Panc1 (cell line): ENCODE measurements around the gene DOCK8. TPM values are rescaled to one million over a fixed set of nuclear protein-coding genes. Genes with fewer than 3 reads are reported as not detected.

ENCODE experiments used
- ATAC-seq: fragments of 200-7000 bp; cut with Tn5 transposase; 2 replicates; pipeline ENCODE4 v1.9.1; 2020; ENCODE audit warnings: mild to moderate bottlenecking, moderate library complexity
- BruUV-seq: library from RNA; stranded (reverse); fragments of 400-500 nt; replicated peaks from 2 replicates; lab custom pipeline; 2021; lab: Mats Ljungman, UMichigan
- CTCF ChIA-PET: fragments of 300-600 bp; sonication (Branson Sonifier 250); formaldehyde crosslinking; loops from one replicate; lab custom pipeline; 2022; ENCODE audit warnings: antibody characterized with exemption; lab: Charles Lee
- POLR2A ChIA-PET: fragments of 300-600 bp; sonication (Branson Sonifier 250); formaldehyde crosslinking; loops from one replicate; lab custom pipeline; 2022; ENCODE audit warnings: antibody characterized with exemption; lab: Charles Lee
- DNase-seq: peaks from one replicate; pipeline ENCODE4 v3.0.0-alpha.2; 2010; ENCODE audit warnings: low read depth, low spot score
- H3K27ac ChIP-seq: 2 replicates; pipeline ENCODE4 v1.5.1; 2011; ENCODE audit warnings: mild to moderate bottlenecking, low read length, inconsistent platforms
- H3K27me3 ChIP-seq: fragments of 200-500 bp; sonication (Bioruptor generic); 2 replicates; pipeline ENCODE4 v1.6.0; 2014; ENCODE audit warnings: low read length, inconsistent platforms; ENCODE audit not compliant: control insufficient read depth, insufficient read depth
- H3K36me3 ChIP-seq: fragments of 200-500 bp; sonication (Bioruptor generic); 2 replicates; pipeline ENCODE4 v1.5.1; 2014; ENCODE audit warnings: inconsistent platforms, mild to moderate bottlenecking, low read length, moderate library complexity; ENCODE audit not compliant: control insufficient read depth, insufficient read depth
- H3K4me1 ChIP-seq: 2 replicates; pipeline ENCODE4 v1.5.1; 2011; ENCODE audit warnings: inconsistent platforms, mild to moderate bottlenecking, low read length, moderate library complexity; ENCODE audit not compliant: control insufficient read depth, insufficient read depth
- H3K4me3 ChIP-seq, 2 experiments: 2 replicates each; pipeline ENCODE4 v1.5.1; 2011 to 2012; ENCODE audit warnings: low read depth in 2 of 2, low read length in 2 of 2, mild to moderate bottlenecking in 2 of 2, inconsistent platforms in 1 of 2, moderate library complexity in 1 of 2
- H3K9me3 ChIP-seq: fragments of 200-500 bp; sonication (Bioruptor generic); 2 replicates; pipeline ENCODE4 v1.5.1; 2014; ENCODE audit warnings: low read depth, mild to moderate bottlenecking, inconsistent platforms, low read length, moderate library complexity; ENCODE audit not compliant: control insufficient read depth, insufficient read depth
- POLR2AphosphoS5 ChIP-seq: IDR thresholded peaks from 2 replicates; pipeline ENCODE4 v1.6.1; 2012; ENCODE audit warnings: mild to moderate bottlenecking, low read depth, low read length, moderate library complexity
- SIN3A ChIP-seq: IDR thresholded peaks from 2 replicates; pipeline ENCODE4 v1.6.1; 2012; ENCODE audit warnings: low read depth, mild to moderate bottlenecking, low read length, moderate library complexity, borderline replicate concordance; ENCODE audit not compliant: insufficient read depth
- TCF7L2 ChIP-seq: IDR thresholded peaks from 2 replicates; pipeline ENCODE4 v1.6.1; 2011; ENCODE audit warnings: mild to moderate bottlenecking, low read depth, low read length, inconsistent platforms
- in situ Hi-C: cut with HindIII; loops from 2 replicates; pipeline ENCODE4 v1.10.0; 2016; ENCODE audit warnings: low sequenced_read_pairs, low pct_unique_long_range_greater_than_20kb
- intact Hi-C: fragments of 100-400 bp; cut with micrococcal nuclease; formaldehyde crosslinking; loops from one replicate; pipeline ENCODE4 v1.10.0; 2022; ENCODE audit not compliant: unreplicated experiment
- total RNA-seq: library from RNA; stranded (reverse); gene quantifications from one replicate; pipeline ENCODE4 v1.2.1, GENCODE V29; 2021; ENCODE audit not compliant: unreplicated experiment
- TF ChIP-seq, protein P1 (sequence below): fragments of 450-650 bp; IDR thresholded peaks from 2 replicates; pipeline ENCODE4 v1.5.1; 2017; ENCODE audit warnings: mild to moderate bottlenecking
- TF ChIP-seq, protein P2 (sequence below), 2 experiments: IDR thresholded peaks; 2 replicates each; pipeline ENCODE4 v1.6.1; 2011 to 2012; ENCODE audit warnings: low read depth in 2 of 2, control low read depth in 1 of 2, low read length in 1 of 2, mild to moderate bottlenecking in 1 of 2, moderate library complexity in 1 of 2; ENCODE audit not compliant: insufficient read depth in 1 of 2

Gene DOCK8
- total RNA-seq, 1 experiment from 2014 or later, result 1.4 TPM

DNA sequence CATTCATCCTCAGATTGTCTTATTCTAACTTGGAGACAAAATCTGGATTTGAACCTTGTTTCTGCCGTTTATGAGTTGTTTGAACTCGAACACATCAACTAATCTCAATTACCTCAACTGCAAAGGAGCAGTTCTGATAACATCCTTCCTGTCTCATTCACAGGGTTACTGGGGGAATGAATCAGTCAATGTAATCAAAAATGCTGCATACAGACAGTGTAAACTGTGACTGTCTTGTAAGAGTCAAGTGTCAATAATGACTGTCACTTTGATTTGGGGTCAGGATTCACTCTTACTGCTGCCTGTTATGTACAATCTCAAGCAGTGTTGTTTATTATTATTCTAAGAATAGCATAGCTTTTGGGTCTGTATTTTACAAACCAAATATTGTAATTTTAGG lies 273.8 kb downstream of the DOCK8 start:
- CTCF ChIA-PET, result no interaction called here
- Histone ChIP-seq H3K4me1 (no peaks in the 10 kb centered on the region), H3K4me3 (no peak overlapping the region), H3K27me3 (no peaks in the 10 kb centered on the region), H3K27ac (no peak overlapping the region), H3K9me3 (no peaks in the 10 kb centered on the region), H3K36me3 (no peaks in the 10 kb centered on the region)
- POLR2A ChIA-PET, result no interaction called here
- TF ChIP-seq TCF7L2, result no peak
- no peak for TF ChIP-seq SIN3A
- TF ChIP-seq, protein P1, sequence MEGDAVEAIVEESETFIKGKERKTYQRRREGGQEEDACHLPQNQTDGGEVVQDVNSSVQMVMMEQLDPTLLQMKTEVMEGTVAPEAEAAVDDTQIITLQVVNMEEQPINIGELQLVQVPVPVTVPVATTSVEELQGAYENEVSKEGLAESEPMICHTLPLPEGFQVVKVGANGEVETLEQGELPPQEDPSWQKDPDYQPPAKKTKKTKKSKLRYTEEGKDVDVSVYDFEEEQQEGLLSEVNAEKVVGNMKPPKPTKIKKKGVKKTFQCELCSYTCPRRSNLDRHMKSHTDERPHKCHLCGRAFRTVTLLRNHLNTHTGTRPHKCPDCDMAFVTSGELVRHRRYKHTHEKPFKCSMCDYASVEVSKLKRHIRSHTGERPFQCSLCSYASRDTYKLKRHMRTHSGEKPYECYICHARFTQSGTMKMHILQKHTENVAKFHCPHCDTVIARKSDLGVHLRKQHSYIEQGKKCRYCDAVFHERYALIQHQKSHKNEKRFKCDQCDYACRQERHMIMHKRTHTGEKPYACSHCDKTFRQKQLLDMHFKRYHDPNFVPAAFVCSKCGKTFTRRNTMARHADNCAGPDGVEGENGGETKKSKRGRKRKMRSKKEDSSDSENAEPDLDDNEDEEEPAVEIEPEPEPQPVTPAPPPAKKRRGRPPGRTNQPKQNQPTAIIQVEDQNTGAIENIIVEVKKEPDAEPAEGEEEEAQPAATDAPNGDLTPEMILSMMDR, result no peak
- TF ChIP-seq POLR2AphosphoS5, result no peak
- TF ChIP-seq, protein P2, sequence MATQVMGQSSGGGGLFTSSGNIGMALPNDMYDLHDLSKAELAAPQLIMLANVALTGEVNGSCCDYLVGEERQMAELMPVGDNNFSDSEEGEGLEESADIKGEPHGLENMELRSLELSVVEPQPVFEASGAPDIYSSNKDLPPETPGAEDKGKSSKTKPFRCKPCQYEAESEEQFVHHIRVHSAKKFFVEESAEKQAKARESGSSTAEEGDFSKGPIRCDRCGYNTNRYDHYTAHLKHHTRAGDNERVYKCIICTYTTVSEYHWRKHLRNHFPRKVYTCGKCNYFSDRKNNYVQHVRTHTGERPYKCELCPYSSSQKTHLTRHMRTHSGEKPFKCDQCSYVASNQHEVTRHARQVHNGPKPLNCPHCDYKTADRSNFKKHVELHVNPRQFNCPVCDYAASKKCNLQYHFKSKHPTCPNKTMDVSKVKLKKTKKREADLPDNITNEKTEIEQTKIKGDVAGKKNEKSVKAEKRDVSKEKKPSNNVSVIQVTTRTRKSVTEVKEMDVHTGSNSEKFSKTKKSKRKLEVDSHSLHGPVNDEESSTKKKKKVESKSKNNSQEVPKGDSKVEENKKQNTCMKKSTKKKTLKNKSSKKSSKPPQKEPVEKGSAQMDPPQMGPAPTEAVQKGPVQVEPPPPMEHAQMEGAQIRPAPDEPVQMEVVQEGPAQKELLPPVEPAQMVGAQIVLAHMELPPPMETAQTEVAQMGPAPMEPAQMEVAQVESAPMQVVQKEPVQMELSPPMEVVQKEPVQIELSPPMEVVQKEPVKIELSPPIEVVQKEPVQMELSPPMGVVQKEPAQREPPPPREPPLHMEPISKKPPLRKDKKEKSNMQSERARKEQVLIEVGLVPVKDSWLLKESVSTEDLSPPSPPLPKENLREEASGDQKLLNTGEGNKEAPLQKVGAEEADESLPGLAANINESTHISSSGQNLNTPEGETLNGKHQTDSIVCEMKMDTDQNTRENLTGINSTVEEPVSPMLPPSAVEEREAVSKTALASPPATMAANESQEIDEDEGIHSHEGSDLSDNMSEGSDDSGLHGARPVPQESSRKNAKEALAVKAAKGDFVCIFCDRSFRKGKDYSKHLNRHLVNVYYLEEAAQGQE (IDR thresholded peaks at IDR 0.05; ENCODE audit: insufficient read depth in 1 of 2, low read depth in 2 of 2, low read length in 1 of 2), result no peak
- intact Hi-C loops, result no loop called here
- no TSS peak for BruUV-seq
- in situ Hi-C loops, result no loop called here
- DNase-seq, result no peak
- ATAC-seq, result no peak

DNA sequence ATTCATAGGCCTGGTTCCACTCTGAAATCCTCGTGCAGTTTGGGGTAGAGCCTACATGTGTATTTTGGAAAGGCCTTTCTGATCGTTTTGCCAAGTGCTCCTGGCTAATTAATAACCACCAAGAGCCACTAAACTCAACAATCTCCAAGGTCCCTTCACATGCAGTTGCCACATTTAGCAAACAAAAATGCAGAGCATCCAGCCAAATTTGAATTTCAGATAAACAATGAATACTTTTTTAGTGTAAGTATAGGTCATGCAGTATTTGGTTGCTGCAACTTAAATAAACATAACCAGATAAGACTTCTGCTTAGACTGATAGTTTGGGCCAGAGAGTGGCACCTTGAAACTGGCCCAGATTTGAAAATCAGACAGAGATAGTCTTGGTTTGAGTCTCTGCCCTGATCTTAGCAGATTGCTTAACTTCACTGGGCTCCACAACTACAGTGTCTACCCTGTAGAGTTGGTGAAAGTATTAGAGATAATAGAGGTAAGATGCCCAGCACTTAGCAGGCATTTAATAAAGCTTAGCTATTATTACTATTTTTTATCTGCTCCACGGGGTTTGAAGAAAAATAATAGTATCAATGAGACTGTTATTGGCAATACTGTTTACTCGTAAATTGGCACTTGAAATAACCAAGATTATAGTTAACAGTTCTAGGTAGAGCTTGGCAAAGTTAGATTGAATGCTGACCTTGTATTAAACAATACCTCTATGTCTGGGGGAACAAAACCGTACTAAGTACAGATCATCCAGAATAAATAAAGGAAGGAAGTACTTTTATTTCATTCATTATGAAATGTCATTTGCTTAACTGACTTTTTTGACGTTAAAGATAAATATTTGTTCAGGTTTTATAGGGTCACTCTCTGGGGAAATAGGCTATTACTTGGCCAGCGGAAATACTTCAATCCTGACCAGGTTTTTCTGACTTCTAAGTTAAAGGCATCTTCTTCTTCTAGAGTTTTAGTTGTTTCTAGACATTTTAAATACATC lies 274.8 kb downstream of the DOCK8 start:
- no TSS peak for BruUV-seq

More for the DNA sequence above, 274.8 kb downstream of the DOCK8 start:
- intact Hi-C loops, result no loop called here
- H3K9me3 ChIP-seq, result no peaks in the 10 kb centered on the region
- TF ChIP-seq POLR2AphosphoS5 (no peak), SIN3A (no peak), TCF7L2 (no peak)
- TF ChIP-seq, protein P2 (IDR thresholded peaks at IDR 0.05; ENCODE audit: insufficient read depth in 1 of 2, low read depth in 2 of 2, low read length in 1 of 2), result no peak
- TF ChIP-seq, protein P1, result no peak
- ATAC-seq (no peak), DNase-seq (no peak)
- POLR2A ChIA-PET, result no interaction called here
- in situ Hi-C loops, result no loop called here
- CTCF ChIA-PET, result no interaction called here
- no peak overlapping the region for H3K4me3 ChIP-seq
- no peaks in the 10 kb centered on the region for H3K36me3 ChIP-seq
- H3K27ac ChIP-seq, result no peak overlapping the region
- H3K4me1 ChIP-seq, result no peaks in the 10 kb centered on the region
- H3K27me3 ChIP-seq, result no peaks in the 10 kb centered on the region
